OCI-M1 (cell line): ENCODE results near the gene STX16.
A peak's percentile ranks its signal among the peaks of the same experiment; 100 is the strongest.

ENCODE experiments used
- DNase-seq: peaks from one replicate; lab custom pipeline; 2025; lab: John Stamatoyannopoulos, UW

Gene STX16

GRCh38 chr20:58677079-58677604 lies 26.1 kb downstream of the STX16 start:
- DNase-seq, result no peak

GRCh38 chr20:58677808-58678207 lies 26.7 kb downstream of the STX16 start:
- no peak for DNase-seq

GRCh38 chr20:58678806-58679205 lies 27.7 kb downstream of the STX16 start:
- DNase-seq, result no peak

DNA sequence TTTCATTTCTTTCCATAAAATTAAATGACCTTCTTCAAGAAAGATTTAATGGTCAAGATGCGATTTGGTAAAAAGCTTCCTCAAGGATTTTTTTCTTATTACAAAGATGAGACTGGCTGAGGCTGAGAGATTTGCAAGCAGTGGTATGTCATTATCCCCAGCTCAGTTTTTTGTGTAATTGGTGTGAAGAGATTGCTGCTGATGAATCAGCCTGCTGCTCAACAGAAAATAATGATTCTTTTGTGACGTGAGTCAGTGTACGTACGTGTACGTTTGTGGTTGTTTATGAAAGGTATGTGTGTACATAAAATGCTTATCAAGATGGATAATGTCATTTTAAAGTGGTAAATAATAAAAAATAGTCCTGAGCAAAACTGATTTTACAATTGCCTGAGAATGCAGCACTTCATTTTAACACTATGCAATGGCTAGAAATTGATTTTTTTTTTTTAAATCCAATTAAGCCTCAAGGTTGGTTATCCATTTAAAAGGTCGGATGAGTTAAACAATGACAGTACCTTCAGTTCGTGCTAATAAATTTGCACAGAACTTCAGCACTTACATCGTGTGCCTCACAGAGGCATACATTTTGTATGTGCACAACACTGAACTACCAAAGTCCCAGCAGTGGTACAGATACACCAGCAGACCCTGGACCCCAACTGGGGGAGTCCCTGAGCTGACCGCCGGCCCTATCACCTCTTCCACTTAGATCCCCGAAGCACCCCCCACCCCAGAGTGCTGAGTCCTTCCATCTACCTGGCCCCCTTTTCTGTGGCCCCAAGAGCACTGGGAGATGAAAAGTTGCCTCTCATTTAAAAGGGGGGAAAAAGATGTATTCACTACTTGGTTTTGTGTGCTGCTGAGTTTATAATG lies 31.8 kb downstream of the STX16 start:
- DNase-seq, result no peak

DNA sequence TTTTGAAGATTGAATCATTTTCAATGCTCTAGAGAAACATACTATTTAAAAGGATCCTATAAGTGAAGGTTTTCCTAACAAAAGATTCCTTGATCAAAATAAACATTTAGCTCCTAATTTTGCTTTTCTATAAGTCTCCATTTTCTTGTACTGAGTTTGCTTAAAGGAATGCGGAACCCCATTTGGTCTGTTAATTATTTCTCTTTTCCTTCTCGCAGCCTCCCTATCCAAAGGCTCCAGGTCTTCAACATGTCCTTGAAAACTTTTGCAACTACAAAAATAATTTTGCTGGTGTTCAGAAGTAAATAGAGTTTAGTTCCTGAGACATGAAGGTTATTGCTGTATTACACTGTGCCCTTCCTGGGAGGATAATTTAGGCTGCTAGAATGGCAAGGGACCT lies 33.2 kb downstream of the STX16 start:
- DNase-seq, result no peak

DNA sequence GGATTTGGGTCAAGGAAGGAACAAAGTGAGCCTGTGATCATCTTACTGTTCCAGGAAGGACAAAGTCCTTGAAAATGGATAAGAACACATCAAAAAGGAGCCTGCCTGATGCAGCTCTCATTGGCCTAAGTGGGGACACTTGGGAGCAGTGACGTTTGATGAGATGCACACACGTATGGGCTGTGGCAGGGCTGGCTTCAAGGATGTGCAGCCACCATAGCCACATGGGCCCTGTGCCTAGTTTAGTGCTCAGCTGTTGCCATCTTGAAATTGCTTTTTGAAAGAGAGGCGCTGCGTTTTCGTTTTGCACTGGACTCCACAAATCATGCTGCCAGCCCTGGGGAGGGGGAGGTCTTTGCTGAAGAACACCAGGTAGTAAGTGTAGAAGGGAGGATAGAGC lies 34.9 kb downstream of the STX16 start:
- no peak for DNase-seq

DNA sequence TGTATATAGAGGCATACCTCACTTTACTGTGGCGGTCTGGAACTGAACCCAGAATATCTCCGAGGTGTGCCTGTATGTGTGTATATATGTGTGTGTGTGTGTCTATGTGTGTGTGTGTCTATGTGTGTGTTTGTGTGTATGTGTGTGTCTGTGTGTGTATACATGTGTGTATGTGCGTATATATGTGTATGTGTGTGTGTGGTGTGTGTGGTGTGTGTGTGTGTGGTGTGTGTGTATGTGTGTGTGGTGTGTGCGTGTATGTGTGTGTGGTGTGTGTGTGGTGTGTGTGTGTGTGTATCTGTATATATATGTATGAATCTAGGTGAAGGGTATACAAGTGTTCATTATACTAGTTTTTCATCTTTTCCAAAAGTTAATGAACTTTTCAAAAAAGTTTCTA lies 37.3 kb downstream of the STX16 start:
- DNase-seq, result no peak

- no peak for DNase-seq
Observed at GRCh38 chr20:58688840-58689239, 37.8 kb downstream of the STX16 start.

GRCh38 chr20:58690396-58691135 lies 39.5 kb downstream of the STX16 start:
- peak; percentile 10 for DNase-seq

- DNase-seq, result no peak
Observed at GRCh38 chr20:58691773-58692578, 40.9 kb downstream of the STX16 start.

DNA sequence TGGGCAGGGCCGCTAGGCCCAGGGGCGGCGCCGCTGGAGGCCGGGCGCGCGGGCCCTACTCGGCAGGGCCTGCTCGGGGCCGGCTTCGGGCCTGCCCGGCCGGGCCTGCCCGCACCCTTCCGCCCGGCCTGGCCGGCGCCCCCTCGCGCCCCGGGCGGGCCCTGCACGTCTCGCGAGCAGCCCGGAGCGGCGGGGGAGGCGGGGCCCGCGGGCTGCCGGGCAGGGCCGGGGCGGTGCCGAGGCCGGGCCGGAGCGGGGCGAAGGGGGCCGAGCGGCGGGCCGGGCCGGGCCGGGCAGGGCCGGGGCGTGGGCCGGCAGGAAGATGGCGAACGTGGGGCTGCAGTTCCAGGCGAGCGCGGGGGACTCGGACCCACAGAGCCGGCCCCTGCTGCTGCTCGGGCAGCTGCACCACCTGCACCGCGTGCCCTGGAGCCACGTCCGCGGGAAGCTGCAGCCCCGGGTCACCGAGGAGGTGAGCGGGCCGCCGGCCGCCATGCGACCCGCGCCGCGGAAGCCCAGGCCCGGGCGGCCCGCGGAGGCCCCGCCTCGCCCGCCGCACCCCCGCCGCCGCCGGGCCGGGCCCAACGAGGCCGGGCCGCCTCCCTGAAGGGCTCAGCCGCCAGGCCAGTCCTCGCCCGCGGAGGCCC lies 41.6 kb downstream of the STX16 start, which contains the start of gene NPEPL1:
Gene NPEPL1 (plus strand): TSS at position 222 of the 647 bp plus-strand sequence. CDS start 101 bp downstream, at position 323.
- peak; percentile 65 for DNase-seq

DNA sequence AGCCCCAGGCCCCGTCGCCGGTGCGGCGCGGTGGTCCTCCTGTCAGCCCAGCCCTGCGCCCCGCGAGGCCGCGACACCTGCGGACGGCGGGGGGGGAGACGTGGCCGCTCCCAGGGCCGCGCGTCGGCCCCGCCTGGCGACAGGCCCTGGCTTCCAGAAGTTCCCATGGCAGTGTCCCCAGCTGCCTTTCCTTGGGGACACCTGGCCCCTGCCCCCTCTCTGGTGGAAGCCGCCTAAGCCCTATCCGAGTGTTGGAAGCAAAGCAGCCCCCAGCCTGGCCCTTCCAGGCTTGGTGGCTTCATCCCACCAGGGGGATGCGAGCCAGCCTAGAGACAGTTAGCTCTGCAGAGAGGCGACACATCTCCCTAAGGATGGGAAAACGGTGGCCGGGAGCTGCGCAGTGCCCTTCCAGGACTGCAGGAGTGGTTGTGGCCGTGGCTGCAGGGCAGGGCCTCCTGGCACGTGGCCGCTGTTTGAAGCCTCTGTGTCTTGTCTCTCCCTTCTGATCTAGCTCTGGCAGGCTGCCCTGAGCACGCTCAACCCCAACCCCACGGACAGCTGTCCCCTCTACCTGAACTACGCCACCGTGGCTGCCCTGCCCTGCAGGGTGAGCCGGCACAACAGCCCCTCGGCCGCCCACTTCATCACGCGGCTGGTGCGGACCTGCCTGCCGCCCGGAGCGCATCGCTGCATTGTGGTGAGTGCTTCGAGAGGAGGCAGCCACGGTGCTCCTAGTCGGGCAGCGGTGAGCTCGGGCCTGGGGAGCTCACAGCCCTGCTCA lies 42.3 kb downstream of the STX16 start:
- DNase-seq, result no peak

- no peak for DNase-seq
Observed at GRCh38 chr20:58694241-58695083, 43.4 kb downstream of the STX16 start.

DNA sequence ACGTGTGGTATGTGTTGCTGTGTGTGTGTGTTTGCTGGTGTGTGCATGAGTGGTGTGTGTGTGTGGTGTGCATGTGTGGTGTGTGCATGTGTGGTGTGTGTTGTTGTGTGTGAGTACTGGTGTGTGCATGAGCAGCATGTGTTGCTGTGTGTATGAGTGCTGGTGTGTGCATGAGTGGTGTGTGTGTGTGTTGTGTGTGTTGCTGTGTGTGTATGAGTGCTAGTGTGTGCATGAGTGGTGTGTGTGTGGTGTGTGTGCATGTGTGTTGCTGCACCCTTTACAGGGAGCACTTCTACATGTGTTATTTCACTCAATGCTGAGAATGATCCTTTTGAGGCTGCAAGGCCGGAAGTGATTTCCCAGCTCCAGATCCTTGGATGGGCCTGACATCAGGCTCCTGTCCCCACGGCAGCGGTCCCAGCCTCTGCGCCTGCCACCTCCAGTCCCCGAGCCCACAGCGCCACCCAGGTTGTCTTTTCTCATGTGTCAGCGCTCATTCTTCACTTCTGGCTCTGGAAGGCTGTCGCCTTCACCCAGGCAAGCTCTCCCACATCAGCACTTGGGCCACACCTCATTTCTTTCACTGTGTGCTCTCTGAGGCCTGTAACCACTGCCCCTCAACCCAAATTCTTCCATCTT lies 44.1 kb downstream of the STX16 start:
- no peak for DNase-seq

- no peak for DNase-seq
Observed at GRCh38 chr20:58695895-58696375, 44.9 kb downstream of the STX16 start.

DNA sequence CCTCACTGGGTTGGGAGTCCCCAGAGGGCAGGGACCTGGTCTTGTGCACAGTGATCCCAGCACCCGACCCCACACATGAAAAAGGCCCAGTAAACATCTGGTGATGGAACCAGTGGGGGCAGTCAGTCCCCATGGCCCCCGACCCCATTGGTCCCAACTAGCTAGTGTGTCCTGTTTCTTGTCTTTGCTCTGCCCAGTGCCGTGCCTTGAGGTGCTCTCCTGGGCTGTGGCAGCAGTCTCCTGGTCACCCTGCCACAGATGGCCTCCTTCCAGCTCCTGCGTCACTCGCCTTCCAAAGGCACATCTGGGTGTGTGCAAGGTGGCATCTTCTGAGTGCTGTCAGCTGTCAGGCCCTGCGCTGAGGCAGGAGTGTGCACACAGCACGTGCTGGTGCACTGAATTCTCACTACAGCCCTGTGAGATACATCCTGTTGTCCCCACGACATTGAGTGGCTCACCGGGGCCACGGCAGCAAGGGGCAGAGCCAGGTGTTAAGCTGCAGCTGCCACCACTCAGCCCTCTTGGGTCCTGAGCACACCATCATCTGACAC lies 45.4 kb downstream of the STX16 start:
- no peak for DNase-seq

GRCh38 chr20:58697201-58697866 lies 46.3 kb downstream of the STX16 start:
- no peak for DNase-seq
